Mesendoderm (in vitro differentiated cells): ENCODE data around the gene ZNF827.

Experiments
- DNase-seq: peaks from one replicate; pipeline ENCODE4 v3.0.0; 2013
- H2AK5ac ChIP-seq: 2 replicates; pipeline ENCODE4 v1.6.1; 2013; ENCODE audit warnings: low read length, inconsistent platforms
- H2BK120ac ChIP-seq: 2 replicates; pipeline ENCODE4 v1.6.1; 2013; ENCODE audit warnings: low read depth, mild to moderate bottlenecking, low read length, moderate library complexity, mixed read lengths
- H2BK15ac ChIP-seq: replicated peaks from 2 replicates; pipeline ENCODE4 v1.6.1; 2013; ENCODE audit warnings: low read depth, mild to moderate bottlenecking, moderate library complexity
- H2BK5ac ChIP-seq: 2 replicates; pipeline ENCODE4 v1.6.1; 2013; ENCODE audit warnings: low read length, inconsistent platforms
- H3K18ac ChIP-seq: 2 replicates; pipeline ENCODE4 v1.6.1; 2013; ENCODE audit warnings: mild to moderate bottlenecking, low read length, mixed read lengths
- H3K23ac ChIP-seq: one replicate; pipeline ENCODE4 v1.6.1; 2013; ENCODE audit warnings: low read length
- H3K27ac ChIP-seq: 2 replicates; pipeline ENCODE4 v1.5.1; 2013; ENCODE audit warnings: low read depth, mild to moderate bottlenecking, inconsistent platforms, low read length, moderate library complexity
- H3K27me3 ChIP-seq: 2 replicates; pipeline ENCODE4 v1.6.1; 2013; ENCODE audit warnings: low read length, control low read depth, mild to moderate bottlenecking, inconsistent platforms; ENCODE audit not compliant: insufficient read depth, poor library complexity
- H3K36me3 ChIP-seq: 2 replicates; pipeline ENCODE4 v1.6.1; 2013; ENCODE audit warnings: low read length, inconsistent platforms; ENCODE audit not compliant: control insufficient read depth, insufficient read depth
- H3K4ac ChIP-seq: one replicate; pipeline ENCODE4 v1.6.1; 2013; ENCODE audit warnings: low read depth, mild to moderate bottlenecking, low read length, moderate library complexity
- H3K4me1 ChIP-seq: 2 replicates; pipeline ENCODE4 v1.6.1; 2013; ENCODE audit warnings: low read depth, low read length, inconsistent platforms; ENCODE audit not compliant: control insufficient read depth
- H3K4me2 ChIP-seq: 2 replicates; pipeline ENCODE4 v1.6.1; 2013; ENCODE audit warnings: low read length
- H3K4me3 ChIP-seq: 2 replicates; pipeline ENCODE4 v1.5.1; 2013; ENCODE audit warnings: mild to moderate bottlenecking, low read length
- H3K56ac ChIP-seq: one replicate; pipeline ENCODE4 v1.6.1; 2013; ENCODE audit warnings: low read length
- H3K79me1 ChIP-seq: 2 replicates; pipeline ENCODE4 v1.6.1; 2013; ENCODE audit warnings: low read length, inconsistent platforms
- H3K79me2 ChIP-seq: 2 replicates; pipeline ENCODE4 v1.6.1; 2013; ENCODE audit warnings: mild to moderate bottlenecking, low read length; ENCODE audit not compliant: control insufficient read depth, insufficient read depth
- H3K9ac ChIP-seq: 2 replicates; pipeline ENCODE4 v1.6.1; 2013; ENCODE audit warnings: low read length, inconsistent platforms
- H4K5ac ChIP-seq: one replicate; pipeline ENCODE4 v1.6.1; 2013; ENCODE audit warnings: low read length
- H4K8ac ChIP-seq: one replicate; pipeline ENCODE4 v1.6.1; 2013; ENCODE audit warnings: low read depth, mild to moderate bottlenecking, control low read depth, low read length, moderate library complexity
- WGBS: extraction: QIAGEN DNeasy Blood & Tissue Kit; methylation state at CpG from one replicate; pipeline ENCODE4 v1.1.7; 2013; ENCODE audit warnings: low lambda C conversion rate, missing lambda C conversion rate; ENCODE audit not compliant: insufficient coverage; ENCODE audit errors: extremely low coverage; 5-methylcytosine and 5-hydroxymethylcytosine counted together

The ZNF827 gene

GRCh38 chr4:145865274-145865941 lies 73.2 kb downstream of the ZNF827 start:
- WGBS, result no CpG with 5 or more reads among the region's 5 CpGs
- Histone ChIP-seq H3K4me1 (peaks cover 5% of the 10 kb centered on the region), H2BK15ac (no peak overlapping the region), H2BK5ac (no peak overlapping the region), H3K79me1 (peaks cover 2% of the 10 kb centered on the region), H3K23ac (no peak overlapping the region), H4K5ac (no peak overlapping the region), H3K4me3 (no peak overlapping the region), H3K79me2 (peaks cover 2% of the 10 kb centered on the region), H3K27me3 (no peaks in the 10 kb centered on the region), H3K56ac (peak overlapping the region; percentile 20), H3K18ac (no peak overlapping the region), H4K8ac (no peak overlapping the region), H3K9ac (no peak overlapping the region), H3K27ac (no peak overlapping the region), H3K4me2 (no peak overlapping the region), H3K36me3 (no peaks in the 10 kb centered on the region), H2BK120ac (no peak overlapping the region), H3K4ac (no peak overlapping the region), H2AK5ac (no peak overlapping the region)
- DNase-seq, result no peak

DNA sequence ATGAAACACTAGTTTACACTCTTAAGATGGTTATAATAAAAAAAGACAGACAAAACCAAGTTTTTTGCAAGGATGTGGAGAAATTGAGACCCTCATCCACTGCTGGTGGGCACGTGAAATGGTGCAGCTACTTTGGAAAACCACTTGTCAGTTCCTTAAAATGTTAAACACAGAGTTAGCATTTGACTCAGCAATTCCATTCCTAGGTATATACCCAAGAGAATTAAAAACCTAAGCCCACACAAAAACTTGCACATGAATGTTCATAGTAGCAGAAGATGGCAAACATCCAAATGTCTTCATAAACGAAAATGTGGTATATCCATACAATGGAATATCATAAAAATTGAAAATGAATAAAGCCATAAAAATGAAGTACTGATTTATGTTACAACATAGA lies 75.4 kb downstream of the ZNF827 start:
- H3K18ac ChIP-seq, result no peak overlapping the region
- H3K4ac ChIP-seq, result no peak overlapping the region
- H3K4me2 ChIP-seq, result no peak overlapping the region
- no peak overlapping the region for H3K56ac ChIP-seq
- no peak overlapping the region for H2BK15ac ChIP-seq
- no peak overlapping the region for H3K27ac ChIP-seq
- DNase-seq, result no peak
- H2BK120ac ChIP-seq, result no peak overlapping the region
- H3K36me3 ChIP-seq, result peaks cover 2% of the 10 kb centered on the region
- H3K23ac ChIP-seq, result no peak overlapping the region
- H2BK5ac ChIP-seq, result no peak overlapping the region
- no peak overlapping the region for H4K5ac ChIP-seq
- WGBS, result no CpG with 5 or more reads among the region's 2 CpGs
- peaks cover 4% of the 10 kb centered on the region for H3K79me1 ChIP-seq
- H3K4me1 ChIP-seq, result peaks cover 5% of the 10 kb centered on the region
- no peak overlapping the region for H3K9ac ChIP-seq
- H3K4me3 ChIP-seq, result no peak overlapping the region
- no peaks in the 10 kb centered on the region for H3K27me3 ChIP-seq
- H2AK5ac ChIP-seq, result no peak overlapping the region
- peaks cover 2% of the 10 kb centered on the region for H3K79me2 ChIP-seq
- H4K8ac ChIP-seq, result no peak overlapping the region

DNA sequence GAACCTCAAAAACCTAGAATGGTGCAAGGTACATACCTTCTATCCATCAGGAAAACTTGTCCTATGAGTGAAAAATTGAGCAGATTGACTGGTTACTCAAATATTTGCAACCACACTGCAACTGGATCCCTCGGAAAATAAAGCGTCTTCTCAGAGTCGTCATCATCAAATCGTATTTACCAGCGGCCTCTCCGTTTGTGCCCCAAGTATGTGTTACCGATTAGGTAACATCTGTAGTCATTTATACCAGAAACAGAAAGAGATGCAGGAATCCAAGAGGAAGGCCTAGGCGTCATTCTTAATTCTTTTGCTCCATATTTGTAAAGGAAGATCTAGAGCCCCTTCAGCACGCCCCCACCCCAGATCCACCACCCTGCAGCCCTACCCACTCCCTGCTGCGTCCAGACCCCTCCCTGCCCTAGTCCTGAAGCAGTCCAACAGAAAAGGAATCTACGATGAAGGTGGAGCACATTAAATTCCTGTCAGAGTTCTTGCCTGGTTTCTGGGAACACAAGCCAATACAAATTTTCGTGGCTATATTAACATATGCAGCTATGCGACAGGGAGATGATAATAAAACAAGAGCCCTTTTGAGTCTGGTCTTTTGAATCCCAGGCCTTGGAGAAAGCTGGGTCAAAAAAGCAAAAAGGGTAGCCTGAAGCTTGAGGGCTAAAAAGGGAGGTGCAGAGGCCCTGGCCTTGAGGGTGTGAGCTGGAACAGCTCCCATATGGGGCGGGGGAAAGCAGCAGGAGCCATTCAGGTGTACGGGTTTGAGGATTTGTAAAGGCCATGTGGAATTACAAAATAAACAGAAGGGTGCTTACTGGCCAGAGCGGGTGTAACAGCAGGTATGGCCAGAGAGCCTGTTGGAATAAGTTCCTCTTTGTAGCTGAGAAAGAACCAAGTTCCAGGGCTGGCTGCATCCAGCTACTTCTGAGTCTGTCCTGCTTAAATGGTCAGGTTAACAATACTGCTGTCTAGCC lies 77.0 kb downstream of the ZNF827 start:
- Histone ChIP-seq H2BK5ac (no peak overlapping the region), H2AK5ac (no peak overlapping the region), H3K4me3 (no peak overlapping the region), H3K23ac (no peak overlapping the region), H2BK15ac (no peak overlapping the region), H3K79me2 (no peaks in the 10 kb centered on the region), H3K27ac (no peak overlapping the region), H3K9ac (no peak overlapping the region), H3K27me3 (no peaks in the 10 kb centered on the region), H4K8ac (no peak overlapping the region), H4K5ac (no peak overlapping the region), H3K4me2 (no peak overlapping the region), H3K4me1 (peaks cover 5% of the 10 kb centered on the region), H3K18ac (peak overlapping the region; percentile 6), H3K56ac (no peak overlapping the region), H3K36me3 (peaks cover 2% of the 10 kb centered on the region), H2BK120ac (no peak overlapping the region), H3K4ac (no peak overlapping the region), H3K79me1 (peaks cover 4% of the 10 kb centered on the region)
- WGBS, result no CpG with 5 or more reads among the region's 16 CpGs
- no peak for DNase-seq

GRCh38 chr4:145860897-145861296 lies 77.7 kb downstream of the ZNF827 start:
- Histone ChIP-seq H2BK15ac (no peak overlapping the region), H3K79me2 (no peaks in the 10 kb centered on the region), H3K4ac (no peak overlapping the region), H3K56ac (no peak overlapping the region), H2BK5ac (no peak overlapping the region), H3K23ac (no peak overlapping the region), H2AK5ac (no peak overlapping the region), H3K4me2 (no peak overlapping the region), H4K5ac (no peak overlapping the region), H3K4me1 (peaks cover 5% of the 10 kb centered on the region), H3K9ac (no peak overlapping the region), H3K4me3 (no peak overlapping the region), H3K18ac (no peak overlapping the region), H3K27me3 (no peaks in the 10 kb centered on the region), H3K79me1 (peaks cover 4% of the 10 kb centered on the region), H2BK120ac (no peak overlapping the region), H3K27ac (no peak overlapping the region), H4K8ac (no peak overlapping the region), H3K36me3 (peaks cover 2% of the 10 kb centered on the region)
- WGBS, result no CpG with 5 or more reads among the region's 5 CpGs
- DNase-seq, result no peak

GRCh38 chr4:145860446-145860845 lies 78.2 kb downstream of the ZNF827 start:
- Histone ChIP-seq H2BK120ac (no peak overlapping the region), H3K4me3 (no peak overlapping the region), H3K79me1 (peaks cover 4% of the 10 kb centered on the region), H3K27ac (no peak overlapping the region), H2BK15ac (no peak overlapping the region), H3K4me1 (peaks cover 3% of the 10 kb centered on the region), H2AK5ac (no peak overlapping the region), H3K9ac (no peak overlapping the region), H3K4ac (no peak overlapping the region), H3K23ac (no peak overlapping the region), H3K4me2 (no peak overlapping the region), H4K8ac (no peak overlapping the region), H2BK5ac (no peak overlapping the region), H3K56ac (no peak overlapping the region), H3K79me2 (no peaks in the 10 kb centered on the region), H3K18ac (no peak overlapping the region), H4K5ac (no peak overlapping the region), H3K36me3 (peaks cover 2% of the 10 kb centered on the region), H3K27me3 (no peaks in the 10 kb centered on the region)
- no peak for DNase-seq
- WGBS, result no CpG with 5 or more reads among the region's 5 CpGs
